ENCODE measurements around the gene FKBP5.

- TF ChIP-seq CTCF (IDR thresholded peaks at IDR 0.05), result peak; percentile 86 to 92 (median 90)
- no peak for TF ChIP-seq POLR2A (IDR thresholded peaks at IDR 0.05)
Measured at GRCh38 chr6:35736253-35736894, 47.7 kb upstream of the FKBP5 start.

Measured in tibial nerve (tissue), 3 donors.